ENCODE measurements around the gene NCOR2. TPM values are rescaled to one million over a fixed set of nuclear protein-coding genes. Genes with fewer than 3 reads are reported as not detected.

The NCOR2 gene
- total RNA-seq, 1 experiment from 2014 or later, result 153 TPM

DNA sequence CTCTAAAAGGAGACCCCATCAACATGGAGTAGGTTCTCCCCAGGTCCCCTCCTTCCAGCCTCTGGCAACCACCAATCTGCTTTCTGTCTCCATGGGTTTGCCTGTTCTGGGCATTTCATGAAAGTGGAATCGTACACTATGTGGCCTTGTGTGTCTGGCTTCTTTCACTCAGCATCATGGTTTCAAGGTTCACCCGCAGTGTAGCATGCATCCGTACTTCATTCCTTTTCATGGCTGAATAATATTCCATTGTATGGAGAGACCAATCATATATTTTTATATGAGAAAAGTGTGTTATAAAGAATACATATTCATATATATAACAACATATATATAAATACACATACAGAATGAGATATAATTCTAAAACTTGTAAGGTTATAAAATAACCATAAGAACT is 19.8 kb downstream of the NCOR2 start:
- ATAC-seq, result no peak
- Histone ChIP-seq H3K36me3 (ENCODE audit: control insufficient read depth in 1 of 2, insufficient read depth in 2 of 2, low read length in 2 of 2) (0 out of 4 replicates have a peak, but pooled peaks cover 0 to 3% of the 10 kb centered on the region in 2 experiments), H3K79me2 (ENCODE audit: insufficient read depth, low read length) (peaks cover 93% of the 10 kb centered on the region), H3K4me3 (replicated peaks in 1 of 2; ENCODE audit: low read depth in 1 of 2, low read length in 2 of 2) (no peak overlapping the region), H2AFZ (ENCODE audit: low read depth, low read length, poor library complexity, severe bottlenecking) (no peak overlapping the region), H3K27ac (ENCODE audit: low read depth, low read length) (no peak overlapping the region), H3K9ac (ENCODE audit: low read length) (no peak overlapping the region), H3K9me3 (ENCODE audit: control insufficient read depth in 1 of 2, insufficient read depth in 1 of 2, low read depth in 1 of 2, low read length in 2 of 2) (no peaks in the 10 kb centered on the region), H3K9me2 (ENCODE audit: insufficient read depth) (no peaks in the 10 kb centered on the region), H4K20me1 (ENCODE audit: insufficient read depth) (no peaks in the 10 kb centered on the region), H3K27me3 (ENCODE audit: insufficient read depth, low read length) (no peaks in the 10 kb centered on the region), H3K4me1 (ENCODE audit: control insufficient read depth in 1 of 2, insufficient read depth in 2 of 2, low read length in 2 of 2) (peaks cover 28 to 57% of the 10 kb centered on the region in 2 experiments), H3K4me2 (ENCODE audit: low read length) (no peak overlapping the region)
- POLR2A ChIA-PET, result no interaction called here
- CTCF ChIA-PET, result no interaction called here
- RAD21 ChIA-PET (ENCODE audit: low non-redundant PET in 1 of 2, low total read pairs in 2 of 2, uncharacterized antibody in 2 of 2, unreplicated experiment in 2 of 2), result no interaction called here
- no peak for DNase-seq (ENCODE audit: low read depth, low spot score)
- BruUV-seq (replicated peaks), result no TSS peak
- intact Hi-C loops (cut with micrococcal nuclease), result no loop called here
- TF ChIP-seq POLR2A (IDR thresholded peaks at IDR 0.05; ENCODE audit: borderline replicate concordance, extremely low read depth, insufficient read depth, insufficient read length) (no peak), EGR1 (IDR thresholded peaks at IDR 0.05; ENCODE audit: low read depth) (no peak)
- TF ChIP-seq, protein P1, sequence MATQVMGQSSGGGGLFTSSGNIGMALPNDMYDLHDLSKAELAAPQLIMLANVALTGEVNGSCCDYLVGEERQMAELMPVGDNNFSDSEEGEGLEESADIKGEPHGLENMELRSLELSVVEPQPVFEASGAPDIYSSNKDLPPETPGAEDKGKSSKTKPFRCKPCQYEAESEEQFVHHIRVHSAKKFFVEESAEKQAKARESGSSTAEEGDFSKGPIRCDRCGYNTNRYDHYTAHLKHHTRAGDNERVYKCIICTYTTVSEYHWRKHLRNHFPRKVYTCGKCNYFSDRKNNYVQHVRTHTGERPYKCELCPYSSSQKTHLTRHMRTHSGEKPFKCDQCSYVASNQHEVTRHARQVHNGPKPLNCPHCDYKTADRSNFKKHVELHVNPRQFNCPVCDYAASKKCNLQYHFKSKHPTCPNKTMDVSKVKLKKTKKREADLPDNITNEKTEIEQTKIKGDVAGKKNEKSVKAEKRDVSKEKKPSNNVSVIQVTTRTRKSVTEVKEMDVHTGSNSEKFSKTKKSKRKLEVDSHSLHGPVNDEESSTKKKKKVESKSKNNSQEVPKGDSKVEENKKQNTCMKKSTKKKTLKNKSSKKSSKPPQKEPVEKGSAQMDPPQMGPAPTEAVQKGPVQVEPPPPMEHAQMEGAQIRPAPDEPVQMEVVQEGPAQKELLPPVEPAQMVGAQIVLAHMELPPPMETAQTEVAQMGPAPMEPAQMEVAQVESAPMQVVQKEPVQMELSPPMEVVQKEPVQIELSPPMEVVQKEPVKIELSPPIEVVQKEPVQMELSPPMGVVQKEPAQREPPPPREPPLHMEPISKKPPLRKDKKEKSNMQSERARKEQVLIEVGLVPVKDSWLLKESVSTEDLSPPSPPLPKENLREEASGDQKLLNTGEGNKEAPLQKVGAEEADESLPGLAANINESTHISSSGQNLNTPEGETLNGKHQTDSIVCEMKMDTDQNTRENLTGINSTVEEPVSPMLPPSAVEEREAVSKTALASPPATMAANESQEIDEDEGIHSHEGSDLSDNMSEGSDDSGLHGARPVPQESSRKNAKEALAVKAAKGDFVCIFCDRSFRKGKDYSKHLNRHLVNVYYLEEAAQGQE (IDR thresholded peaks at IDR 0.05; ENCODE audit: low read depth), result no peak
- TF ChIP-seq, protein P2, sequence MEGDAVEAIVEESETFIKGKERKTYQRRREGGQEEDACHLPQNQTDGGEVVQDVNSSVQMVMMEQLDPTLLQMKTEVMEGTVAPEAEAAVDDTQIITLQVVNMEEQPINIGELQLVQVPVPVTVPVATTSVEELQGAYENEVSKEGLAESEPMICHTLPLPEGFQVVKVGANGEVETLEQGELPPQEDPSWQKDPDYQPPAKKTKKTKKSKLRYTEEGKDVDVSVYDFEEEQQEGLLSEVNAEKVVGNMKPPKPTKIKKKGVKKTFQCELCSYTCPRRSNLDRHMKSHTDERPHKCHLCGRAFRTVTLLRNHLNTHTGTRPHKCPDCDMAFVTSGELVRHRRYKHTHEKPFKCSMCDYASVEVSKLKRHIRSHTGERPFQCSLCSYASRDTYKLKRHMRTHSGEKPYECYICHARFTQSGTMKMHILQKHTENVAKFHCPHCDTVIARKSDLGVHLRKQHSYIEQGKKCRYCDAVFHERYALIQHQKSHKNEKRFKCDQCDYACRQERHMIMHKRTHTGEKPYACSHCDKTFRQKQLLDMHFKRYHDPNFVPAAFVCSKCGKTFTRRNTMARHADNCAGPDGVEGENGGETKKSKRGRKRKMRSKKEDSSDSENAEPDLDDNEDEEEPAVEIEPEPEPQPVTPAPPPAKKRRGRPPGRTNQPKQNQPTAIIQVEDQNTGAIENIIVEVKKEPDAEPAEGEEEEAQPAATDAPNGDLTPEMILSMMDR (IDR thresholded peaks at IDR 0.05 in 2 of 3, conservative IDR thresholded peaks at IDR 0.05 in 1 of 3; ENCODE audit: borderline replicate concordance in 1 of 3, insufficient read depth in 1 of 3, low read depth in 2 of 3, low read length in 2 of 3), result no peak
- TF ChIP-seq, protein P3, sequence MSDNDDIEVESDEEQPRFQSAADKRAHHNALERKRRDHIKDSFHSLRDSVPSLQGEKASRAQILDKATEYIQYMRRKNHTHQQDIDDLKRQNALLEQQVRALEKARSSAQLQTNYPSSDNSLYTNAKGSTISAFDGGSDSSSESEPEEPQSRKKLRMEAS (IDR thresholded peaks at IDR 0.05), result no peak
- TF ChIP-seq, protein P4, sequence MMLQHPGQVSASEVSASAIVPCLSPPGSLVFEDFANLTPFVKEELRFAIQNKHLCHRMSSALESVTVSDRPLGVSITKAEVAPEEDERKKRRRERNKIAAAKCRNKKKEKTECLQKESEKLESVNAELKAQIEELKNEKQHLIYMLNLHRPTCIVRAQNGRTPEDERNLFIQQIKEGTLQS (IDR thresholded peaks at IDR 0.05), result no peak

Measured in HCT116 (cell line).